ENCODE data around the gene KRTAP24-1.

Gene KRTAP24-1, protein sequence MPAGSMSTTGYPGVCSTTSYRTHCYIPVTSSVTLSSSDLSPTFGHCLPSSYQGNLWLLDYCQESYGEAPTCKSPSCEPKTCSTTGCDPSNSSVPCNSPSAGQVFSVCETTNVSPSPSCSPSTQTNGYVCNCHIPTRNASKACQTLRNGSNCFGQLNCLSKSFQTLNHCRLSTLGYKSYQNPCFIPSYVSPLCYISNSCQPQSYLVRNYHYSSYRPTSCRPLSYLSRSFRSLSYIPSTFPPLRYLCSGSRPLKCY

DNA sequence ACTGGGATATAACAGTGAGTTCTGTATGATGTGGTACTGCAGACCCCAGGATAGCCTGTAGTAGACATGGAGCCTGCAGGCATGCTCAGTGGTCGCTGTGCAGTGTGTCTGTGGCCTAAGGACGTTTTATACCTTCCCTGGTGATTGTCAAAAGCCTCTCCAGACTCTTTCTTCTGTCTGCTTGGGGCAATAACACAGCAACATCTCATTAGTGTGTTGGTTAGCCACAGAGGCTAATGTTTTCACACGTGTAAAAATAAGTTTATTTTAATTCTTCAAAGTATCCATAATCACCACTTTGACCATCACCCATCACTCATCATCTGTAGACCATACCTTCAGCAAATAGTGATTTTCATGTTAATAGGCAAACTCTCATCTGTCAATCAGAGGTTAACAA, at the start of gene KRTAP24-1:
Gene KRTAP24-1 (minus strand): TSS at position 101 of the 400 bp plus-strand sequence. CDS start 18 bp downstream, at position 83.
- TF ChIP-seq, protein P1, sequence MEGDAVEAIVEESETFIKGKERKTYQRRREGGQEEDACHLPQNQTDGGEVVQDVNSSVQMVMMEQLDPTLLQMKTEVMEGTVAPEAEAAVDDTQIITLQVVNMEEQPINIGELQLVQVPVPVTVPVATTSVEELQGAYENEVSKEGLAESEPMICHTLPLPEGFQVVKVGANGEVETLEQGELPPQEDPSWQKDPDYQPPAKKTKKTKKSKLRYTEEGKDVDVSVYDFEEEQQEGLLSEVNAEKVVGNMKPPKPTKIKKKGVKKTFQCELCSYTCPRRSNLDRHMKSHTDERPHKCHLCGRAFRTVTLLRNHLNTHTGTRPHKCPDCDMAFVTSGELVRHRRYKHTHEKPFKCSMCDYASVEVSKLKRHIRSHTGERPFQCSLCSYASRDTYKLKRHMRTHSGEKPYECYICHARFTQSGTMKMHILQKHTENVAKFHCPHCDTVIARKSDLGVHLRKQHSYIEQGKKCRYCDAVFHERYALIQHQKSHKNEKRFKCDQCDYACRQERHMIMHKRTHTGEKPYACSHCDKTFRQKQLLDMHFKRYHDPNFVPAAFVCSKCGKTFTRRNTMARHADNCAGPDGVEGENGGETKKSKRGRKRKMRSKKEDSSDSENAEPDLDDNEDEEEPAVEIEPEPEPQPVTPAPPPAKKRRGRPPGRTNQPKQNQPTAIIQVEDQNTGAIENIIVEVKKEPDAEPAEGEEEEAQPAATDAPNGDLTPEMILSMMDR (IDR thresholded peaks at IDR 0.05; ENCODE audit: low read depth, low read length) = no peak
- no peak within 1 kb of the TSS for H3K27ac ChIP-seq
- peaks cover 72% of the 10 kb centered on the region for H3K27me3 ChIP-seq (ENCODE audit: insufficient read depth, low read depth, severe bottlenecking)
- DNase-seq = no peak
- H3K9me3 ChIP-seq (ENCODE audit: severe bottlenecking) = no peaks in the 10 kb centered on the region
- no peak within 1 kb of the TSS for H3K4me3 ChIP-seq (ENCODE audit: low read depth, low read length)
- H3K36me3 ChIP-seq = no peaks in the 10 kb centered on the region

DNA sequence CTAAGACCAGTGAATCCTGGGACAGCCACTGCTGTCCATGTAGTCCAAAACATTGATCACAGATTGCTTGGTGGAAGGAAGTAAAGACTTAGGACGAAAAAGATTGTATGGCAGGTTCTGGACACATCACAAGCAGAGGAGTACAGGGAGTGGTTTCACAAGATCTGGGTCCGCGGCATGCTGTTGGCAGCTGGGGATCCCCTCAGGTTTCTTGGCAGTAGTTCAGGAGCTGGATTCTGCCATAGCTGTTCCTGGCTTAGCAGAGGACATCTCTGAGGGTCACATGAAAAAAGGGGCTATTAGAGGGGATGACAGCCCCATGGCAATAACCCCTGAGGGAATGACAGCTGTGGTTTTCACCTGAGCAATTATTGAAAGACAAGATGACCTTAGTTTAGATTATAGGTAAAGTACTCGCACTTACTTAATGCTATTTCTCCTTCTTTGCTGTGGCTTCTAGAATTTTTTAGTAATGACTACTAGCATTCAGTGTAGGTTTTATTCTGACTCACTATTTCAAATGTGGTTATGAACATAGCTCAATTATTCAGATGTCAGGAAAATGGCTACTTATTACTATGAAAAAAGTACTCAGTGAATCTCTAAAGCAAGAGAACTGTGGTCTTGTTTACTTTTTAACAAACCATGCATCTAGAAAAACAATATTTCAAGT, 46.6 kb upstream of the KRTAP24-1 start:
- Histone ChIP-seq H3K27ac (no peak overlapping the region), H3K9me3 (ENCODE audit: severe bottlenecking) (peaks cover 9% of the 10 kb centered on the region)
- TF ChIP-seq, protein P1 (IDR thresholded peaks at IDR 0.05; ENCODE audit: low read depth, low read length) = no peak

DNA sequence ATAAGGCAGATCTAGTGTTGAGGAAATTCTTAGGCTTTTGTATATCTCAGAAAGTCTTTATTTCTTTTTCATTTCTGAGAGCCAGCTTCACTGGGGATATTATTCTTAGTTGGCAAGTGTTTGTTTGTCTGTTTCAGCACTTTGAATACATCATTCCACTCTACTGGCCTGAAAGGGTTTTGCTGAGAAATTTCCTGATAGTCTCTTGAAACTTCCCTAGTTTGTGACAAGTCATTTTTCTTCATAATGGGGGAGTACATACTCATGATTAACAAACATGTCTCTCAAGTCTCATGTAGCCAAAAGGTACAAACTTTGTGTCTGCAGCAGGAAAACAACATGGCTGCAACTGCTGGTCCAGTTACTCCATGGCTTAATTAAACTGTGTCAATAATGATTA, 43.6 kb upstream of the KRTAP24-1 start:
- H3K27ac ChIP-seq = no peak overlapping the region
- TF ChIP-seq, protein P1 (IDR thresholded peaks at IDR 0.05; ENCODE audit: low read depth, low read length) = no peak
- DNase-seq = no peak
- peaks cover 9% of the 10 kb centered on the region for H3K9me3 ChIP-seq (ENCODE audit: severe bottlenecking)
- no peaks in the 10 kb centered on the region for H3K36me3 ChIP-seq
- H3K27me3 ChIP-seq (ENCODE audit: insufficient read depth, low read depth, severe bottlenecking) = peaks cover 58% of the 10 kb centered on the region
- no peak overlapping the region for H3K4me3 ChIP-seq (ENCODE audit: low read depth, low read length)

More for the DNA sequence above, 46.6 kb upstream of the KRTAP24-1 start:
- no peaks in the 10 kb centered on the region for H3K36me3 ChIP-seq
- no peak for DNase-seq
- peaks cover 68% of the 10 kb centered on the region for H3K27me3 ChIP-seq (ENCODE audit: insufficient read depth, low read depth, severe bottlenecking)
- H3K4me3 ChIP-seq (ENCODE audit: low read depth, low read length) = no peak overlapping the region

DNA sequence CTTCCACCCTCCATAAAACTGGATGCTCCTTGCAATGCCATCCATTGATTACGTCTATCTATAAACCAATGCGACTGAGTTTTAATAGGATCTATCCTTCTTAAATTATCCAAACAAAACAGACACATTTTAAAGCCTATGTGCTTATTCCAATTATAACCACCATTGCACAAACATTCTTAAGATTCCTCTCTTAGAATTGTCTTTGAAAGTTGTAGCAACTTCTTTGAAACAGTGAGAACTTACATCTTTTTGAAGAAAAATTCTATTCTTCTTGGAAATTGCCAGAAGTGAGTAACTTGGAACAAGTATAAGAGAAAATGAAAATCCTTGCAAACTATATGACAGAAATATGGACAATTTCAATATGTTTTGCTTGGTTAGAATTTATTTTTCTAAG, 37.5 kb upstream of the KRTAP24-1 start, which contains the start of gene KRTAP26-1:
Gene KRTAP26-1 (minus strand): TSS at position 101 of the 400 bp plus-strand sequence. CDS start 280 bp downstream, outside the sequence.
- Histone ChIP-seq H3K4me3 (ENCODE audit: low read depth, low read length) (no peak within 1 kb of the TSS), H3K27me3 (ENCODE audit: insufficient read depth, low read depth, severe bottlenecking) (peaks cover 76% of the 10 kb centered on the region), H3K27ac (no peak within 1 kb of the TSS), H3K9me3 (ENCODE audit: severe bottlenecking) (no peaks in the 10 kb centered on the region), H3K36me3 (no peaks in the 10 kb centered on the region)
- DNase-seq = no peak
- TF ChIP-seq, protein P1 (IDR thresholded peaks at IDR 0.05; ENCODE audit: low read depth, low read length) = no peak

DNA sequence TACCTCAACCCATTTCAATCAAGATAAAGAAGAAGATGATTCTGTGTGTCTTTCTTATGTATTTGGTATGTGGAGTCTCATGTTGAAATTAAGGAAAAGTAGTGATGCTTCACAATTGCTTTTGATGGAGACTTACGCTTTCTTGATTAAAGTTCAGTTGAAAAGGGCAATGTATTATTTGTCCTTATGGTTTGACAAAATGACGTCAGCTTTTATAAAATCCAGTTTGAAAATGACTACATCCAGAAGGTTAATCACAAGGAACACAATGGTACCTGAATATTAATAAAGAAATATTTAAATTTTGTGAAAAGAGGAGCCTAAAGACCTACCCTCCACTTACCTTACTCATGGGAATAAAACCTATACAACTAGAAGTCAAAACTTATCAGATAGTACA, 33.0 kb upstream of the KRTAP24-1 start:
- Histone ChIP-seq H3K27ac (no peak overlapping the region), H3K4me3 (ENCODE audit: low read depth, low read length) (no peak overlapping the region), H3K27me3 (ENCODE audit: insufficient read depth, low read depth, severe bottlenecking) (peaks cover 86% of the 10 kb centered on the region), H3K9me3 (ENCODE audit: severe bottlenecking) (no peaks in the 10 kb centered on the region), H3K36me3 (no peaks in the 10 kb centered on the region)
- TF ChIP-seq, protein P1 (IDR thresholded peaks at IDR 0.05; ENCODE audit: low read depth, low read length) = no peak
- DNase-seq = no peak
